Stimulated activated CD8-positive, alpha-beta memory T cell treated with anti-CD3 and anti-CD28 coated beads, Interleukin-2, amount 100 ng/mL, for 1 hour (primary cell): Measurements from ENCODE around the gene FUBP3.
"Not testable (repeated sequence)": the region's sequence is repeated elsewhere in the genome, so short reads cannot be mapped to it uniquely, and the experiment has no call there.

Experiments
- DNase-seq, 2 donors: peaks; one replicate each; pipeline ENCODE4 v3.0.0-alpha.2; 2020; ENCODE audit warnings: low read depth in 2 of 2

FUBP3 gene

GRCh38 chr9:130556396-130557076 is 22.8 kb upstream of the FUBP3 start:
- no peak for DNase-seq

DNA sequence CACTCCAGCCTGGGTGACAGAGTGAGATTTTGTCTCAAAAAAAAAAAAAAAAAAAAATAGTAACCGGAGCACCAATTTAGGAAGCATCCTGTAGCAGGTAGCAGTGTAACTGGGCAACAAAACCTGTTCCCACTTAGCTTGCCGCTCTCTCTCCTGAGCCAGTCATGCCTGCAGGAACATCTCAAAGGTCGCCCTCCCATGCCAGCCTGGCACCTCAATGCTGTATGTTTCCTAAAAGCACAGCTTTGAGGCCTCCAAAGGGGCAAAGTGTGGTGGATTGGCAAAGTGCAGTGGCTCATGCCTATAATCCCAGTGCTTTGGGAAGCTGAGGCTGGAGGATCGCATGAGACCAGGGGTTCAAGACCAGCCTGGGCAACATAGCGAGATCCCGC is 22.3 kb upstream of the FUBP3 start:
- no peak for DNase-seq

DNA sequence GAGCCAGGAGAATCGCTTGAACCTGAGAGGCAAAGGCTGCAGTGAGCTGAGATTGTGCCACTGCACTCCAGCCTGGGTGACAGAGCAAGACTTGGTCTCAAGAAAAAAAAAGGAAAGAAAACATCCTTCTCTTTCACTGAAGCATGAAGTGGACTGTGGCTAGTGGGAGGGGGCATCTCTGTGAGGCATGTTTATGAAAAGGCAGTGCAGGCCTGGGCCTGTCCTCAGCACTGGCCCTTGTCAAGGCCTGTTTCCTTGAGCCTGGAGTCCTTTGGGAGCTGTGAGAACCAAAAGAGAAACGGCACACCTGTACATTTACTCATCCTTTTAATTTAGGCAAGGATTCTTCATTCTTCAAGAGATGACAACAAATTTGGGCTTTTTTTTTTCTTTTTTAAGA is 18.3 kb upstream of the FUBP3 start:
- DNase-seq: no peak

- DNase-seq: not testable (repeated sequence)
Observed at GRCh38 chr9:130562525-130562924, 16.9 kb upstream of the FUBP3 start.

DNA sequence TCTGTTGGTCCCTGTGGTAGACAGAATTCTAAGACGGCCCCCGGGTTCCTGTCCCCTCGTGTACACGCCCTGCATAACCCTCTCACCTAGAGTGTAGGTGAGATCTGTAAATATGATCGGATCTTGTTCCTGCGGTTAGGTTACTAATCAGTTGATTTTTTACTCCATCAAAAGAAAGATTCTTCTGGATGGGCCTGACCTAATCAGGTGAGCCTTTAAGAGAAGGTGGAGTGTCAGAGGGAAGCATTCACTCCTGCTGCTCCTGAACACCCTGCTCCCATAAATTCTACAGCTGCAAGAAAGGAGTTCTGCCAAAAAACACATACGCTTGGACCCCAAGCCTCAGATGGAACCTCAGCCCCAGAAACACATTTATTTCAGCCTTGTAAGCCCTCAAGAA is 15.6 kb upstream of the FUBP3 start:
- DNase-seq: no peak

- no peak for DNase-seq
Observed at GRCh38 chr9:130565792-130566191, 13.6 kb upstream of the FUBP3 start.

- DNase-seq: no peak
Observed at GRCh38 chr9:130570208-130570607, 9.2 kb upstream of the FUBP3 start.

DNA sequence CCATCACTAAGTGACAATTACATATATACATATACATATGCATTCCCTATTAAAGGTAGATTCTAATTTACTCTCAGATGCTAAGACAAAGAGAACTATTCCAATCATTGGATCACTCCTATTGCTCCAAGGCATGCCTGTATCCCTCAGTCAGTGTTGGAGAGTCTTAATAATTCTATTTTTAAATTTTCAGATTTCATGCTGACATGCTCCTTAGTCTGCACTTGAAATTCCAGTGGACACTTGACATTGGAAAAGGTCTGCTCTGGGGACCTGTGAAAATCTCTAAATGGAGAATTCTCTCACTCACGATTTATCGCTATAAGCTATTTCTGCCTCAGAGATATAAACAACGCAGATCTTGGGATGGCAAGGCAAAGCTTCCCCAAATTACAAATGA is 3.9 kb upstream of the FUBP3 start:
- no peak for DNase-seq

GRCh38 chr9:130576176-130576575 is 3.2 kb upstream of the FUBP3 start:
- no peak for DNase-seq

DNA sequence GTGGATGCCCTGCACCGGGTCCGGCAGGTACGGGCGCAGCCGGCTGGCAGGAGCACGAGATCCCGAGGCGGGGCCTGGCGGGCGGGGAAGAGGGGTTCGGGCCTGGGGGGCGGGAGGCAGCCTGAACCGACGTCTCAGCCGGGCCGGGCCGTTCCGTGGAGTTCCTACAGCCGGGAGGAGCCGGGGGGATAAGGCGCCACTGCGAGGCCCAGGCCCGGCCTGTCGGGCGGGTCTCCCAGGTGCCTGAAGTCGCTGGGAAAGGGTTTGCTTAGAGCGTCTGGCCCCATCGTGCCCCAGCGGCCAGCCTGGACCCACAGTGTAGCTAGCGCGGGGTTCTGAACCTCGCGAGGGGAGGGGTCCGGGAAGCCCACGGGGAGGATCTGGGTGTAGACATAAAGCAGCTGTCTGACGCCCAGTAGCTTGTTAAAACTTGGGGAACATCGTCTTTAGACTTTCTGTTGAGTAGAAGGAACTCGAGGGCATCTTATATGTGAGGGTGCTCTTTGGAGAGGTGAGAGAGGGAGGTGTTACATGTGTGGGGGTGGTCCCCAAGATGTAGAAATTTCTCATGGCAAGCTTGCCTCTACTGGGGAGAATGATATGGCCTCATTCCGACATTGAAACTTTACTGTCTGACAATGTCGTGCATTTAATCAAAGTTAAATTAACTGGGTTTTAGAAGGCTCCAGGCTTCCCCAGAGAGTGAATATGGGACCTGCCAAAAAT is 524 bp downstream of the FUBP3 start:
- no peak for DNase-seq

GRCh38 chr9:130581766-130582165 is 2.4 kb downstream of the FUBP3 start:
- no peak for DNase-seq

- DNase-seq: no peak
Observed at GRCh38 chr9:130583271-130583670, 3.9 kb downstream of the FUBP3 start.

DNA sequence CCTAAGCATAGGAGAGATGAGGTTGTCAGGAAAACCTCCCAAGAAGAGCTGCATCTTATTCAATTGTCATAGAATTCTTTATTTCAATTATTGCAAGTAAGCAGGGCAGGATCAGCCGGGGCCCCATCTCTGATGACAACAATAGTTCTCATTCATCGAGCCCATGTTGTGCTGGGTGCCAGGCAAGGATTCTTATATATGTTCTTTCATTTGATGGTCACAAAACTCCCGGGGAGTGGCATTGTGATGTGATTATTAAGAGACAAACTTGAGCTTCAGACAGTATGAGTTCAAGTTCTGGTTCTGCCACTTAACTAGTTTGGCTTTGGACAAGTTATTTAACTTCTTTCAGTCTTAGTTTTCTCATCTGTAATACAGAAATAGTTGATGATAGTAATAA is 8.5 kb downstream of the FUBP3 start:
- DNase-seq: no peak

DNA sequence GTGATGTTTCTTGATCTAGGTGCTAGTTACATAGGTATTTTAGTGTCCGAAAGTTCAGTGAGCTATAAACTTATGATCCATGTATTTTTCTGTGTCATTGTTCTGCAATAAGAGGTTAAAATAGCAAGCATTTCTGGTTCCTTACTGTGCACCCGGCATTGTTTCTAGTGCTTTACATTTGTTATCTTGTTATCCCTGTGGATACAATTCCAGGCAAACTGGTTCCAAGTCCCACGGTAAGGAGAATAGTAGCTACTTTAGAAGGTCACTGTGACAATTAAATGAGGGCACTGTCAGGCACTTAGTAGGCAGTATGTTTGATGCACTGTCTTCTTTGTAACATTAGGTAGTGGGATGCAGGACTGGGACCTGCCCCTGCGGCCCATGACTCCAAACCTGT is 9.0 kb downstream of the FUBP3 start:
- no peak for DNase-seq

- DNase-seq: no peak
Observed at GRCh38 chr9:130589754-130590153, 10.4 kb downstream of the FUBP3 start.

- no peak for DNase-seq
Observed at GRCh38 chr9:130590305-130590704, 10.9 kb downstream of the FUBP3 start.

DNA sequence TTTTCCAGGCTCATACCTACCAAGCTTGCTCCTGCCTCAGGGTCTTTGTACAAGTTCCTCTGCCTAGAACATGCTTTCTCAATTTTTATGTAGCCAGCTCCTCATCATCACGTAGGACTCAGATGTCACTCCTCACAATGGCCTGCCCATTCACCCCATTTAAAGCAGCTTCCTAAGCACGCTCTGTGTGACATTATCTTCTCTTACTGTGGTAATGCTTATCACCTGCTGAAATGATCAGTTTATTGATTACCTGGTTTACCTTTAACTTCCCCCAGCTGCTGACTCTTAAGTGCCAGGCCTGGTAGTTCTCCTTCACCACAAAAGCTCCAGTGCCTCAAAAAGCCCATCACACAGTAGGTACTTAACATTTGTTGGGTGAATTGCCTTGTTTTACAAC is 13.6 kb downstream of the FUBP3 start:
- DNase-seq: no peak

- DNase-seq: no peak
Observed at GRCh38 chr9:130597228-130597627, 17.9 kb downstream of the FUBP3 start.

DNA sequence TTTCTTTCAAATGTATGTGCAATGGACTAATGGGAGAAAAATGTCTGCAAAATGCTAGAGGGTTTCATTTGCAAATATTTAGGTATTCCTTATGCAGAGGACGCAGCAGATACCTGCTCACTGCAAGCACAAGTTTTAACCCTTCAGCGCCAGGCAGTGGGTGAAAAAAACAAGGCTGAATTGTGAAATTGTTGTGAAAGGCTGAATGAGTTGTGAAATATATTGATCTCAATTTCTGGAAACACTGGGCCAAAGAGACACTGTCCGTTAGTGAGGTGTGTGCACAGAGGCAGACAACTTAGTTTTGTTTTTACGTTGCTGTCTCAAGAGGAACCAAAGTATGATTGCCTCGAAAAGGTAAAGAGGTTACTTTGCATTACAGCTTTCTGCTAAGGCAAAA is 18.8 kb downstream of the FUBP3 start:
- DNase-seq: no peak

DNA sequence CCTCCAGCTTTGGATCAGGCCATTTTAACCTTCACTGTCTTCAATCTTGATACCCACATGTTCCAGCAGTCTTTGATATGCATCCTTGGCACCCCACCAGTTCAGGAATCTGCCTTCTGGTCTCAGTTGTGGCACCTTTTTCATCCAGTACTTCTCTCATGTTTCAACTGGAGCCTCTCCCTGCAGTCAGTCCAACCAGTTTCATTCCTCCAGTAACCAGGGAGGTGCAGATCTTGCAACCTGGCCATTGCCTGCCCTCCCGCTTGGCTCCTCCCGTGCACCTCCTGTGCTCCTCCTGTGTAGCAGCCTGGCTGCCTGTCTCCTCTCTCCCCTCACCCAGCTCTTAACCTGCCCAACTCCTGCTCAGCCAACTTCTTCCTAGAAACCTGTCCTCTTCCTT is 20.2 kb downstream of the FUBP3 start:
- DNase-seq: no peak

GRCh38 chr9:130601100-130601499 is 21.7 kb downstream of the FUBP3 start:
- DNase-seq: no peak

GRCh38 chr9:130604295-130604694 is 24.9 kb downstream of the FUBP3 start:
- DNase-seq: no peak

DNA sequence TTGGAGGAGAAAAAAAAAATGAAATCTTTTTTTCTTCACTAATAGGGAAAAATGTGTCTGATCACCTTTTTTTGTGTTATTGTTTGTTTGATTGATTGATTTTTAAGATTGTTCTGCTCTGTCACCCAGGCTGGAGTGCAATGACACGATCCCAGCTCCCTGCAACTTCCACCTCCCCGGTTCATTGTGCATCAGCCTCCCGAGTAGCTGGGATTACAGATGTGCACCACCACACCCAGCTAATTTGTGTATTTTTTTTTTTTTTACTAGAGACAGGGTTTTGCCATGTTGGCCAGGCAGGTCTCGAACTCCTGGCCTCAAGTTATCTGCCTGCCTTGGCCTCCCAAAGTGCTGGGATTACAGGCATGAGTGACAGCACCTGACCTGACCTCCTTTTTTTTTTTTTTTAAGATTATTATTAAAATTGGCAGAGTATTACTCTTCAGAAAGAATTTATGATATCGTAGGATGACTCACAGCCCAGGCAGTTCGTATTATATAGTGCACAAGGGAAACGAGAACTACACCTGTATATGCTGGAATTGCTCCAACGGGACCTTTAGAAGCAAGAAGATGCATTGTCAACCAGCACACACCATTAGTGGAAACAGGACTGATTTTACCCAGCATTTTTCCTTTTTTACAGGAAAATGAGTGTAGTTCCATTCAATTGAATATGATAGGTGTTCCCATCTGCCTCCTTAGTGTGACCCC is 27.7 kb downstream of the FUBP3 start:
- DNase-seq: no peak
